Keratinocyte (primary cell): ENCODE data around the gene MPI. TPM values are rescaled to one million over a fixed set of nuclear protein-coding genes. Genes with fewer than 3 reads are reported as not detected.

Source experiments
- DNase-seq: peaks from one replicate; pipeline ENCODE4 v3.0.0-alpha.2; 2011; ENCODE audit warnings: low read depth, missing footprints, low spot score
- FAIRE-seq: peaks from 2 replicates; lab custom pipeline; 2011; peaks lifted over from hg19 to GRCh38; lab: Jason Lieb, UNC
- H2AFZ ChIP-seq: 2 replicates; pipeline ENCODE4 v1.6.0; 2012; ENCODE audit warnings: low read length, control low read depth, inconsistent platforms; ENCODE audit not compliant: control insufficient read depth
- H3K27ac ChIP-seq: 2 replicates; pipeline ENCODE4 v1.5.1; 2011; ENCODE audit warnings: low read length; ENCODE audit not compliant: control insufficient read depth, insufficient read depth
- H3K27me3 ChIP-seq: 3 replicates; pipeline ENCODE4 v1.6.0; 2011; ENCODE audit warnings: low read length; ENCODE audit not compliant: control insufficient read depth, insufficient read depth; ENCODE audit errors: extremely low read depth
- H3K36me3 ChIP-seq, 2 experiments: 2 replicates in 1 of 2; 3 replicates in 1 of 2; pipeline ENCODE4 v1.5.1; 2011; ENCODE audit warnings: low read length in 2 of 2, mild to moderate bottlenecking in 1 of 2; ENCODE audit not compliant: control insufficient read depth in 2 of 2, insufficient read depth in 2 of 2; ENCODE audit errors: extremely low read depth in 1 of 2
- H3K4me1 ChIP-seq: 3 replicates; pipeline ENCODE4 v1.5.1; 2011; ENCODE audit warnings: low read length; ENCODE audit not compliant: control insufficient read depth, insufficient read depth; ENCODE audit errors: extremely low read depth
- H3K4me2 ChIP-seq: 3 replicates; pipeline ENCODE4 v1.6.0; 2011; ENCODE audit warnings: low read depth, low read length; ENCODE audit not compliant: control insufficient read depth, insufficient read depth; ENCODE audit errors: extremely low read depth
- H3K4me3 ChIP-seq, 3 experiments: fragments of 200-600 bp in 1 of 3; sonication (generic) in 1 of 3; 2 replicates in 2 of 3; 3 replicates in 1 of 3; pipeline ENCODE4 v1.5.1; 2011 to 2016; ENCODE audit warnings: low read length in 3 of 3, mild to moderate bottlenecking in 3 of 3, control low read depth in 2 of 3, inconsistent platforms in 1 of 3, low read depth in 1 of 3, mixed read lengths in 1 of 3, mixed run types in 1 of 3, moderate library complexity in 1 of 3; ENCODE audit not compliant: control insufficient read depth in 2 of 3, insufficient read depth in 2 of 3; ENCODE audit errors: extremely low read depth in 1 of 3
- H3K79me2 ChIP-seq: 2 replicates; pipeline ENCODE4 v1.6.0; 2012; ENCODE audit warnings: low read length; ENCODE audit not compliant: control insufficient read depth, insufficient read depth
- H3K9ac ChIP-seq: 3 replicates; pipeline ENCODE4 v1.6.0; 2011; ENCODE audit warnings: low read length; ENCODE audit not compliant: control insufficient read depth, insufficient read depth; ENCODE audit errors: extremely low read depth
- H3K9me1 ChIP-seq: 3 replicates; pipeline ENCODE4 v1.6.0; 2011; ENCODE audit warnings: low read length; ENCODE audit not compliant: control insufficient read depth, insufficient read depth; ENCODE audit errors: extremely low read depth
- H3K9me3 ChIP-seq: 2 replicates; pipeline ENCODE4 v1.5.1; 2012; ENCODE audit warnings: low read depth, low read length; ENCODE audit not compliant: control insufficient read depth
- H4K20me1 ChIP-seq: 3 replicates; pipeline ENCODE4 v1.6.0; 2011; ENCODE audit warnings: low read length; ENCODE audit not compliant: control insufficient read depth, insufficient read depth; ENCODE audit errors: extremely low read depth
- CTCF ChIP-seq, 3 experiments: IDR thresholded peaks in 1 of 3; conservative IDR thresholded peaks in 1 of 3; optimal IDR thresholded peaks in 1 of 3; 2 replicates in 2 of 3; 3 replicates in 1 of 3; pipeline versions ENCODE3 to v1.5.1; 2011; ENCODE audit warnings: low read length in 3 of 3, mild to moderate bottlenecking in 3 of 3, moderate library complexity in 2 of 3, control low read depth in 1 of 3, inconsistent platforms in 1 of 3; ENCODE audit not compliant: insufficient read depth in 2 of 3; ENCODE audit errors: extremely low read depth in 1 of 3
- EZH2 ChIP-seq: IDR thresholded peaks from one replicate; pipeline ENCODE4 v1.6.1; 2012; ENCODE audit warnings: inconsistent platforms, mild to moderate bottlenecking, low read length, moderate library complexity
- dilution Hi-C: fragments of 300-500 bp; cut with MboI; formaldehyde crosslinking; loops from one replicate; pipeline ENCODE4 v1.7.0; 2020; ENCODE audit warnings: low sequenced_read_pairs; ENCODE audit not compliant: extremely low pct_ligation_motif_present
- polyA plus RNA-seq, 5 experiments: library from polyadenylated mRNA; depleted of rRNA in 3 of 5; stranded (reverse) in 3 of 5; stranded (forward) in 1 of 5; unstranded in 1 of 5; fragments of >200 nt; gene quantifications; 1 replicate in 1 of 5; 2 replicates in 3 of 5; 3 replicates in 1 of 5; pipeline versions ENCODE4 v1.2.1 to v1.2.3, GENCODE V29; 2011 to 2012; ENCODE audit warnings: missing spikeins in 2 of 5, low read depth in 1 of 5, low replicate concordance in 1 of 5

MPI gene
- polyA plus RNA-seq, 1 donor (not counting 4 experiments of a cell fraction or from before 2014, with no cell fraction given): 39.2 TPM

- TF ChIP-seq EZH2 (no peak), CTCF (optimal IDR thresholded peaks at IDR 0.05 in 1 of 3, IDR thresholded peaks at IDR 0.05 in 1 of 3, conservative IDR thresholded peaks at IDR 0.05 in 1 of 3; ENCODE audit: extremely low read depth in 1 of 3, insufficient read depth in 2 of 3, low read length in 3 of 3) (no peak)
- Histone ChIP-seq H3K9me1 (no peaks in the 10 kb centered on the region), H3K79me2 (no peaks in the 10 kb centered on the region), H3K9ac (no peak overlapping the region), H3K4me3 (no peak overlapping the region), H3K36me3 (peaks cover 11 to 25% of the 10 kb centered on the region in 2 experiments), H2AFZ (no peak overlapping the region), H3K27me3 (no peaks in the 10 kb centered on the region), H3K4me1 (peaks cover 14% of the 10 kb centered on the region), H3K9me3 (no peaks in the 10 kb centered on the region), H3K4me2 (no peak overlapping the region), H4K20me1 (no peaks in the 10 kb centered on the region), H3K27ac (no peak overlapping the region)
- dilution Hi-C loops: no loop called here
- DNase-seq (no peak), FAIRE-seq (no peak)
These were observed 44.3 kb upstream of the MPI start for GRCh38 chr15:74845581-74845980.

- TF ChIP-seq EZH2: no peak
- no peak for TF ChIP-seq CTCF (optimal IDR thresholded peaks at IDR 0.05 in 1 of 3, IDR thresholded peaks at IDR 0.05 in 1 of 3, conservative IDR thresholded peaks at IDR 0.05 in 1 of 3; ENCODE audit: extremely low read depth in 1 of 3, insufficient read depth in 2 of 3, low read length in 3 of 3)
- H3K4me1 ChIP-seq: peaks cover 9% of the 10 kb centered on the region
- no peak overlapping the region for H3K4me3 ChIP-seq
- H2AFZ ChIP-seq: no peak overlapping the region
- H3K4me2 ChIP-seq: no peak overlapping the region
- no peaks in the 10 kb centered on the region for H3K79me2 ChIP-seq
- dilution Hi-C loops: no loop called here
- H3K9me3 ChIP-seq: no peaks in the 10 kb centered on the region
- H3K9me1 ChIP-seq: no peaks in the 10 kb centered on the region
- DNase-seq (no peak), FAIRE-seq (no peak)
- H3K27me3 ChIP-seq: no peaks in the 10 kb centered on the region
- no peaks in the 10 kb centered on the region for H4K20me1 ChIP-seq
- H3K9ac ChIP-seq: no peak overlapping the region
- H3K27ac ChIP-seq: no peak overlapping the region
- peaks cover 28 to 39% of the 10 kb centered on the region in 2 experiments for H3K36me3 ChIP-seq
These were observed 42.4 kb upstream of the MPI start for GRCh38 chr15:74847432-74847831.
